DOHH2 (cell line): ENCODE results near the gene CADPS.

Experiments used
- H3F3A ChIP-seq: fragments of 200-600 bp; sonication (generic), shearing (Covaris generic); 2 replicates; pipeline ENCODE4 v1.6.0; 2016; ENCODE audit warnings: antibody characterized with exemption, mild to moderate bottlenecking; ENCODE audit not compliant: control insufficient read depth, insufficient read depth
- H3K27ac ChIP-seq: fragments of 200-600 bp; sonication (generic); 2 replicates; pipeline ENCODE4 v1.5.1; 2014; ENCODE audit warnings: low read depth, mild to moderate bottlenecking, low read length, moderate library complexity
- H3K27me3 ChIP-seq: fragments of 200-600 bp; sonication (generic); 2 replicates; pipeline ENCODE4 v1.6.1; 2014; ENCODE audit warnings: mild to moderate bottlenecking, low read length, mixed read lengths; ENCODE audit not compliant: control insufficient read depth
- H3K36me3 ChIP-seq: fragments of 200-600 bp; sonication (generic); 2 replicates; pipeline ENCODE4 v1.6.1; 2014; ENCODE audit warnings: mild to moderate bottlenecking, low read length, moderate library complexity, mixed read lengths; ENCODE audit not compliant: control insufficient read depth
- H3K4me1 ChIP-seq: fragments of 200-600 bp; sonication (generic); 2 replicates; pipeline ENCODE4 v1.6.1; 2014; ENCODE audit warnings: mild to moderate bottlenecking, low read length, mixed read lengths; ENCODE audit not compliant: control insufficient read depth
- H3K4me2 ChIP-seq: fragments of 200-600 bp; sonication (generic); 2 replicates; pipeline ENCODE4 v1.6.0; 2014; ENCODE audit warnings: mild to moderate bottlenecking, low read length, moderate library complexity
- H3K4me3 ChIP-seq: fragments of 200-600 bp; sonication (generic); 2 replicates; pipeline ENCODE4 v1.5.1; 2014; ENCODE audit warnings: mild to moderate bottlenecking, low read length, mixed read lengths
- H3K79me2 ChIP-seq: fragments of 200-600 bp; sonication (generic); 2 replicates; pipeline ENCODE4 v1.6.1; 2014; ENCODE audit warnings: mild to moderate bottlenecking, low read length, mixed read lengths; ENCODE audit not compliant: control insufficient read depth
- H3K9me2 ChIP-seq: fragments of 200-600 bp; sonication (generic); replicated peaks from 2 replicates; pipeline ENCODE4 v1.6.1; 2014; ENCODE audit warnings: mild to moderate bottlenecking, low read length, mixed read lengths; ENCODE audit not compliant: control insufficient read depth
- H3K9me3 ChIP-seq: fragments of 200-600 bp; sonication (generic); 2 replicates; pipeline ENCODE4 v1.6.1; 2014; ENCODE audit warnings: antibody characterized with exemption, low read length, mixed read lengths; ENCODE audit not compliant: control insufficient read depth, insufficient read depth
- H4K20me1 ChIP-seq: fragments of 200-600 bp; sonication (generic); 2 replicates; pipeline ENCODE4 v1.6.0; 2014; ENCODE audit warnings: low read depth, mild to moderate bottlenecking, antibody characterized with exemption, low read length, moderate library complexity; ENCODE audit not compliant: control insufficient read depth, insufficient read depth
- EZH2phosphoT487 ChIP-seq: fragments of 200-600 bp; sonication (generic); IDR thresholded peaks from 2 replicates; pipeline ENCODE4 v1.6.1; 2017; ENCODE audit warnings: borderline replicate concordance, mild to moderate bottlenecking, antibody characterized with exemption, low read length, moderate library complexity, mixed read lengths
- TF ChIP-seq, protein P1 (sequence below): fragments of 200-600 bp; sonication (generic); IDR thresholded peaks from one replicate; pipeline ENCODE4 v1.5.1; 2014; ENCODE audit warnings: antibody characterized with exemption, mild to moderate bottlenecking, low read depth, low read length; ENCODE audit not compliant: poor library complexity, severe bottlenecking

The CADPS gene

DNA sequence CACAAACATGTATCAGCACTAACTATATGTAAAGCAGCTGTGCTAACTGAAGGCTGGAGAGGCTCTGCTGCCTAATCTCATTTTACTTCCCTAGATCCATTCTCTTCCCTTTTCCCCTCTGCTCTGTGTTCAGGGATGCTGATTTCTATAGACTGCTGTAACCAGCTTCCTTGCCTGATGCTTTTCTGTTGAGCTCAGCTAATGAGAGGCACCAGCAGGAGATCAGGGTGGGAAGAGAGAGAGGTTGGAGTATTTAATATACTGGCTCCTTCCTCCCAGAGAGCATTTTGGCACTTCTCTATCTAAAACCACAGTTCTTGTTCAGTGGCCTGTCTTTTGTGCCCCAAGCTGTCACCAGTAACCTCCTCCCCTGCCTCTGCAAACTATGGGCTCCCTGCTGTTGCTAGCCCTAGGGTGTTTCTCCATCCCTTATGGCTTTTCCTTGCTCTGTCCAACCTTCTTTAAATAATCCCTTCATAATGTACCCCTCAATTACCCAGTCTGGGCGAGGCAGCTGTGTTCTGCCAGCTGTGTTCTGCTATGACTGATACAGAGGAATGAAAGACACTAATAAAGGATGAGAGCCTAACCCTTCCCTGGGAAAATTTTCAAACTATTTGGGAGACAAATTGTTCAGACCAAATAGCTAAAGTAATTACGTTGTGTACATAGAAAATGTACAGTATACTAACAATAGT lies 69.5 kb downstream of the CADPS start:
- H4K20me1 ChIP-seq, result no peaks in the 10 kb centered on the region
- H3K9me3 ChIP-seq, result no peaks in the 10 kb centered on the region
- H3K4me1 ChIP-seq, result peaks cover 100% of the 10 kb centered on the region
- H3K36me3 ChIP-seq, result peaks cover 20% of the 10 kb centered on the region
- H3K4me2 ChIP-seq, result peak overlapping the region; percentile 84
- H3K27me3 ChIP-seq, result no peaks in the 10 kb centered on the region
- peaks cover 31% of the 10 kb centered on the region for H3F3A ChIP-seq
- H3K9me2 ChIP-seq, result no peaks in the 10 kb centered on the region
- TF ChIP-seq EZH2phosphoT487, result no peak
- H3K4me3 ChIP-seq, result peak overlapping the region; percentile 50
- H3K27ac ChIP-seq, result peak overlapping the region; percentile 96
- peaks cover 95% of the 10 kb centered on the region for H3K79me2 ChIP-seq

GRCh38 chr3:62805106-62805505 lies 70.1 kb downstream of the CADPS start:
- H3K27me3 ChIP-seq, result no peaks in the 10 kb centered on the region
- H3K9me3 ChIP-seq, result no peaks in the 10 kb centered on the region
- H3K9me2 ChIP-seq, result no peaks in the 10 kb centered on the region
- peaks cover 100% of the 10 kb centered on the region for H3K4me1 ChIP-seq
- no peaks in the 10 kb centered on the region for H4K20me1 ChIP-seq
- H3F3A ChIP-seq, result peaks cover 27% of the 10 kb centered on the region
- peak overlapping the region; percentile 96 for H3K27ac ChIP-seq
- H3K4me2 ChIP-seq, result peak overlapping the region; percentile 84
- peaks cover 95% of the 10 kb centered on the region for H3K79me2 ChIP-seq
- peak overlapping the region; percentile 50 for H3K4me3 ChIP-seq
- no peak for TF ChIP-seq EZH2phosphoT487
- TF ChIP-seq, protein P1, sequence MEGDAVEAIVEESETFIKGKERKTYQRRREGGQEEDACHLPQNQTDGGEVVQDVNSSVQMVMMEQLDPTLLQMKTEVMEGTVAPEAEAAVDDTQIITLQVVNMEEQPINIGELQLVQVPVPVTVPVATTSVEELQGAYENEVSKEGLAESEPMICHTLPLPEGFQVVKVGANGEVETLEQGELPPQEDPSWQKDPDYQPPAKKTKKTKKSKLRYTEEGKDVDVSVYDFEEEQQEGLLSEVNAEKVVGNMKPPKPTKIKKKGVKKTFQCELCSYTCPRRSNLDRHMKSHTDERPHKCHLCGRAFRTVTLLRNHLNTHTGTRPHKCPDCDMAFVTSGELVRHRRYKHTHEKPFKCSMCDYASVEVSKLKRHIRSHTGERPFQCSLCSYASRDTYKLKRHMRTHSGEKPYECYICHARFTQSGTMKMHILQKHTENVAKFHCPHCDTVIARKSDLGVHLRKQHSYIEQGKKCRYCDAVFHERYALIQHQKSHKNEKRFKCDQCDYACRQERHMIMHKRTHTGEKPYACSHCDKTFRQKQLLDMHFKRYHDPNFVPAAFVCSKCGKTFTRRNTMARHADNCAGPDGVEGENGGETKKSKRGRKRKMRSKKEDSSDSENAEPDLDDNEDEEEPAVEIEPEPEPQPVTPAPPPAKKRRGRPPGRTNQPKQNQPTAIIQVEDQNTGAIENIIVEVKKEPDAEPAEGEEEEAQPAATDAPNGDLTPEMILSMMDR, result no peak
- peaks cover 20% of the 10 kb centered on the region for H3K36me3 ChIP-seq

GRCh38 chr3:62803276-62803675 lies 71.9 kb downstream of the CADPS start:
- no peaks in the 10 kb centered on the region for H4K20me1 ChIP-seq
- H3K4me2 ChIP-seq, result peak overlapping the region; percentile 84
- H3K9me2 ChIP-seq, result no peaks in the 10 kb centered on the region
- peaks cover 100% of the 10 kb centered on the region for H3K4me1 ChIP-seq
- H3K36me3 ChIP-seq, result peaks cover 11% of the 10 kb centered on the region
- TF ChIP-seq EZH2phosphoT487, result no peak
- TF ChIP-seq, protein P1, result peak; percentile 59
- H3K9me3 ChIP-seq, result no peaks in the 10 kb centered on the region
- peaks cover 30% of the 10 kb centered on the region for H3F3A ChIP-seq
- H3K4me3 ChIP-seq, result peak overlapping the region; percentile 71
- H3K27ac ChIP-seq, result peak overlapping the region; percentile 96
- H3K27me3 ChIP-seq, result no peaks in the 10 kb centered on the region
- H3K79me2 ChIP-seq, result peaks cover 95% of the 10 kb centered on the region

GRCh38 chr3:62798000-62798399 lies 77.2 kb downstream of the CADPS start:
- Histone ChIP-seq H3K4me3 (peak overlapping the region; percentile 71), H3K79me2 (peaks cover 63% of the 10 kb centered on the region), H3F3A (peaks cover 28% of the 10 kb centered on the region), H3K4me1 (peaks cover 100% of the 10 kb centered on the region), H3K9me3 (no peaks in the 10 kb centered on the region), H3K27me3 (no peaks in the 10 kb centered on the region), H3K36me3 (peaks cover 13% of the 10 kb centered on the region), H4K20me1 (no peaks in the 10 kb centered on the region), H3K4me2 (peak overlapping the region; percentile 84), H3K27ac (peak overlapping the region; percentile 96), H3K9me2 (no peaks in the 10 kb centered on the region)
- TF ChIP-seq EZH2phosphoT487, result no peak
- TF ChIP-seq, protein P1, result no peak
